Tibial nerve (tissue), 4 donors: ENCODE measurements around the gene PI16. TPM values are rescaled to one million over a fixed set of nuclear protein-coding genes. Genes with fewer than 3 reads are reported as not detected.
"Not testable (repeated sequence)": the region's sequence is repeated elsewhere in the genome, so short reads cannot be mapped to it uniquely, and the experiment has no call there.

ENCODE experiments used
- DNase-seq, 2 donors: peaks; one replicate each; pipeline ENCODE4 v3.0.0-alpha.2; 2019; ENCODE audit warnings: low spot score in 2 of 2
- H3K27ac ChIP-seq, 4 donors: fragments of 200-600 bp; sonication (generic) in 3 of 4; one replicate each; pipeline ENCODE4 v1.5.1; 2017 to 2019; ENCODE audit warnings: mild to moderate bottlenecking in 1 of 4
- H3K27me3 ChIP-seq, 2 donors: fragments of 200-600 bp; sonication (generic) in 1 of 2; one replicate each; pipeline versions ENCODE4 v1.5.1 to v1.6.0; 2017 to 2019
- H3K36me3 ChIP-seq, 3 donors: fragments of 200-600 bp; sonication (generic); one replicate each; pipeline ENCODE4 v1.5.1; 2018 to 2019
- H3K4me1 ChIP-seq, 4 donors: fragments of 200-600 bp; sonication (generic) in 3 of 4; one replicate each; pipeline ENCODE4 v1.5.1; 2017 to 2019
- H3K4me3 ChIP-seq, 4 donors: fragments of 200-600 bp; sonication (generic) in 3 of 4; one replicate each; pipeline ENCODE4 v1.5.1; 2017 to 2019; ENCODE audit warnings: mild to moderate bottlenecking in 1 of 4, moderate library complexity in 1 of 4
- H3K9me3 ChIP-seq, 4 donors: fragments of 200-600 bp; sonication (generic) in 3 of 4; one replicate each; pipeline ENCODE4 v1.5.1; 2017 to 2019
- EP300 ChIP-seq, 2 donors: sonication (generic); formaldehyde crosslinking; IDR thresholded peaks; one replicate each; pipeline ENCODE4 v1.6.1; 2017; ENCODE audit warnings: antibody characterized with exemption in 2 of 2, mild to moderate bottlenecking in 1 of 2
- POLR2A ChIP-seq, 2 donors: fragments of 450-650 bp; IDR thresholded peaks; one replicate each; pipeline ENCODE4 v1.6.1; 2017; ENCODE audit warnings: antibody characterized with exemption in 2 of 2, mild to moderate bottlenecking in 2 of 2, moderate library complexity in 2 of 2
- WGBS, 2 donors: methylation state at CpG; one replicate each; pipeline ENCODE4 v1.1.5; 2018; 5-methylcytosine and 5-hydroxymethylcytosine counted together
- total RNA-seq, 4 donors: library from RNA; depleted of rRNA; stranded (reverse); fragments of >200 nt; gene quantifications; one replicate each; pipeline ENCODE4 v1.1.0, GENCODE V29; 2016
- TF ChIP-seq, protein P1 (sequence below), 5 experiments: fragments of 200-600 bp in 3 of 5; fragments of 450-650 bp in 2 of 5; sonication (generic) in 3 of 5; IDR thresholded peaks; one replicate each; pipeline ENCODE4 v1.5.1; 2016 to 2019; ENCODE audit warnings: antibody characterized with exemption in 5 of 5, mild to moderate bottlenecking in 3 of 5, moderate library complexity in 2 of 5

PI16 gene
- total RNA-seq, 4 donors from 2014 or later = 17.4 to 70.2 (median 46.2) TPM

DNA sequence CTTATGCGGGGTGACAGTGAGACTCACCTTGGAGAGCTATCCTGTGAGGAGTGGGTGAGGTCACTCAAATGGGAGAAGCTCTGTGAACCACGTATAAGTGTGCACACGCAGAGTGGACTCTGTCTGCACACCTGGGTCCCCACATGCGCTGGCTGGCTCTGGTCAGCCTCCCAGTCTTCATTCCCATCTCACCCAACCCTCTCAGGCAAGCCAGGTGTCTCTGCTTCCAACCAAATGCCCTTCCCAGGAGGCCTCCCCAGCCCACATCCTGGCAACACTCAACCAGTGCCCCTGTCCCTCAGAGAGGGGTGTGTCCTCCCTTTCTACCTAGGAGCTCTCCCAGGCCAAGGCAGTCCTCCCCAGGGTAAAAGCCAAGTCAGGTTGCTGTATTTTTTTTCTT, 8.0 kb upstream of the PI16 start:
- H3K9me3 ChIP-seq = no peaks in the 10 kb centered on the region
- H3K27ac ChIP-seq = no peak overlapping the region
- no peaks in the 10 kb centered on the region for H3K4me1 ChIP-seq
- no peaks in the 10 kb centered on the region for H3K36me3 ChIP-seq
- H3K27me3 ChIP-seq = no peaks in the 10 kb centered on the region
- H3K4me3 ChIP-seq = no peak overlapping the region
- WGBS, 2 donors = 82 to 93% methylated on average over 4 of the region's 4 CpGs
- DNase-seq = no peak
- TF ChIP-seq EP300 (IDR thresholded peaks at IDR 0.05) (no peak), POLR2A (IDR thresholded peaks at IDR 0.05) (no peak)
- TF ChIP-seq, protein P1, sequence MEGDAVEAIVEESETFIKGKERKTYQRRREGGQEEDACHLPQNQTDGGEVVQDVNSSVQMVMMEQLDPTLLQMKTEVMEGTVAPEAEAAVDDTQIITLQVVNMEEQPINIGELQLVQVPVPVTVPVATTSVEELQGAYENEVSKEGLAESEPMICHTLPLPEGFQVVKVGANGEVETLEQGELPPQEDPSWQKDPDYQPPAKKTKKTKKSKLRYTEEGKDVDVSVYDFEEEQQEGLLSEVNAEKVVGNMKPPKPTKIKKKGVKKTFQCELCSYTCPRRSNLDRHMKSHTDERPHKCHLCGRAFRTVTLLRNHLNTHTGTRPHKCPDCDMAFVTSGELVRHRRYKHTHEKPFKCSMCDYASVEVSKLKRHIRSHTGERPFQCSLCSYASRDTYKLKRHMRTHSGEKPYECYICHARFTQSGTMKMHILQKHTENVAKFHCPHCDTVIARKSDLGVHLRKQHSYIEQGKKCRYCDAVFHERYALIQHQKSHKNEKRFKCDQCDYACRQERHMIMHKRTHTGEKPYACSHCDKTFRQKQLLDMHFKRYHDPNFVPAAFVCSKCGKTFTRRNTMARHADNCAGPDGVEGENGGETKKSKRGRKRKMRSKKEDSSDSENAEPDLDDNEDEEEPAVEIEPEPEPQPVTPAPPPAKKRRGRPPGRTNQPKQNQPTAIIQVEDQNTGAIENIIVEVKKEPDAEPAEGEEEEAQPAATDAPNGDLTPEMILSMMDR (IDR thresholded peaks at IDR 0.05) = no peak

DNA sequence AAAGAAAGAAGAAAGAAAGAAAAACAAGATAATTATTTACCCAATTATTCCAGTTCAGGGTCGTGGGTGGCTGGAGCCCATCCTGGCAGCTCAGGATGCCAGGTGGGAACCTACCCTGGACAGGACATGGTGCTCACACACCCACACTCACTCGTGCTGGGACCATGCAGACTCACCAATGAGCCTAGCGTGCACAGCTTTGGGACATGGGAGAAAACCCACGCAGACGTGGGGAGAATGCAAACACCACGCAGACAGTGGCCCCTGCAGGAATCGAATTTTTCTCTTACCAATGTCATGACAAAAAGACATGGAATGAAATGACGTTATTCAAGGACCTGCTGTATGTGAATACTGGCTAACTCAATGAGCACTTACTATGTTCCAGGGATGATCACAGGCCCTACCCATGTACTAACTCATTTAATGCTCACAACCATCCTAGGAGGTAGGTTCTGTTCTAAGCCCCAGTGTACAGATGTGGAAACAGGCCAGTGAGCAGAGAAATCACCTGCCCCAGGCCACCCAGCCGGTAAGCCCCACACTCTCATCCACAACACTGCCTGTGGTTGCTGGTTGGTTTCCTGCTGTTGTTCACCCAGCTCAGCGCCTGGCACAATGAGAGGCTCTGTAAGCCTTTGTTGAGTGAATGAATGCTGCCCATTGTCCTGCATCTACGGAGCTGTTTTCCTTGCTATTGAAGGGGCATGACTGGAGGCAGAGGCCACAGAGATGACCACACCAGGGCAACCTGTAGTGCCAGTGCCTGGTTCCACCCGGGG, 6.8 kb upstream of the PI16 start:
- WGBS, 2 donors = 52 to 56% methylated on average over 11 to 12 of the region's 12 CpGs

DNA sequence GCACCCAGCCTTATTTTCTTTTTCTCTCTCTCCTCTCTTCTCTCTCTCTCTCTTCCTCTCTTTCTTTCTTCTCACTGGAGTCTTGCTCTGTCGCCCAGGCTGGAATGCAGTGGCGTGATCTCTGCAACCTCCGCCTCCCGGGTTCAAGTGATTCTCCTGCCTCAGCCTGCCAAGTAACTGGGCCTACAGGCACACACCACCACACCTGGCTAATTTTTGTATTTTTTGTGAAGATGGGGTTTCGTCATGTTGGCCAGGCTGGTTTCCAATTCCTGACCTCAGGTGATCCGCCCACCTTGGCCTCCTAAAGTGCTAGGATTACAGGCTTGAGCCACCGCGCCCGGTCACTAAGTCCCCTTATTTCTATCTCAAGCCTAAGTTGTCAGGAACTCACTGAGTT, 5.5 kb upstream of the PI16 start:
- not testable (repeated sequence) for H3K4me3 ChIP-seq, H3K9me3 ChIP-seq, H3K36me3 ChIP-seq, H3K4me1 ChIP-seq, H3K27ac ChIP-seq, H3K27me3 ChIP-seq, DNase-seq
- WGBS, 2 donors = 70 to 92% methylated on average over 9 of the region's 9 CpGs

More for the DNA sequence above, 6.8 kb upstream of the PI16 start:
- Histone ChIP-seq H3K4me1 (no peaks in the 10 kb centered on the region), H3K27ac (no peak overlapping the region), H3K9me3 (no peaks in the 10 kb centered on the region), H3K27me3 (no peaks in the 10 kb centered on the region), H3K4me3 (no peak overlapping the region), H3K36me3 (no peaks in the 10 kb centered on the region)
- no peak for DNase-seq
- no peak for TF ChIP-seq EP300 (IDR thresholded peaks at IDR 0.05)
- TF ChIP-seq, protein P1 (IDR thresholded peaks at IDR 0.05) = no peak
- no peak for TF ChIP-seq POLR2A (IDR thresholded peaks at IDR 0.05)

DNA sequence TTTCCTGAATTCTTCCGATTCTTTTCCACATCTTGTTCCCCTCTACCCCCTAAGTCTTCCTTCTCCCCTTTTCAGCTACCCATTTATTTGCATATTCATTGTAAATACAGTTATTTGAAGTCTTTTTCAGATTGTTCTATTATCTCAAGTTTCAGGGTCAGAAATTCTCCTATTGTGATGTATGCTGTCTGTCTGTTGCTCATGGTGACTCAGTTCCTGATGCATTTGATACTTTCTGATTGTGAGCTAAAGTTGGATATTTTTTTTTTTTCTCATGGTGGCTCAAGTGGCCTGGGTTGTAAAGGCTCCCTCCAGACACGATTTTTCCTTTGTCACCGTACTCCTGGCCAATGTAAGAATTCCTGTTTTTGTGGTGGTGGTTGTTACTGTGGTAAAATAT, 4.9 kb upstream of the PI16 start:
- Histone ChIP-seq H3K27ac (no peak overlapping the region), H3K36me3 (no peaks in the 10 kb centered on the region), H3K27me3 (no peaks in the 10 kb centered on the region), H3K9me3 (no peaks in the 10 kb centered on the region), H3K4me1 (no peaks in the 10 kb centered on the region), H3K4me3 (no peak overlapping the region)
- no peak for DNase-seq
- 87% methylated on average over 3 of the region's 3 CpGs for WGBS, 2 donors
- TF ChIP-seq, protein P1 (IDR thresholded peaks at IDR 0.05) = no peak
- TF ChIP-seq EP300 (IDR thresholded peaks at IDR 0.05) (no peak), POLR2A (IDR thresholded peaks at IDR 0.05) (no peak)

DNA sequence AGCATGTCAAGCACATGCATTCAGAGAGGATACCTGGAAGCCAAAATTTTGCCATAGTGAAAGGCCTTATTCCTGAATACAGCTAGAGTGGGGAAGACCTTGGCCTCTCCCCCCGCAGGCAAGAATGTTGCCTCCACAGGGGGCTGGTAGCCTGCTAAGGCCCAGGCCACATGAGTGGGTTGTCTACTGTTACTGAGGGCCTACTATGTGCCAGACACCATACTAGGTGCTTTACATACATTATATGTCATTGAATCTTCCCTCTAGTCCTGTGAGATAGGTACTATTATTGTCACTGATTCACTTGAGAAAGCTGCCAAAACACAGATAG, 642 bp upstream of the PI16 start:
- Histone ChIP-seq H3K27me3 (no peaks in the 10 kb centered on the region), H3K36me3 (no peaks in the 10 kb centered on the region), H3K9me3 (no peaks in the 10 kb centered on the region), H3K4me3 (no peak overlapping the region), H3K27ac (no peak overlapping the region), H3K4me1 (no peaks in the 10 kb centered on the region)
- WGBS, 2 donors = 77 to 88% methylated on average over 1 of the region's 1 CpG
- TF ChIP-seq POLR2A (IDR thresholded peaks at IDR 0.05) = no peak
- TF ChIP-seq EP300 (IDR thresholded peaks at IDR 0.05) = no peak
- TF ChIP-seq, protein P1 (IDR thresholded peaks at IDR 0.05) = no peak
- no peak for DNase-seq
